WTC11 (cell line): ENCODE results near the gene ALDOC.

Experiments
- CTCF ChIP-seq: fragments of 200-600 bp; IDR thresholded peaks from 2 replicates; pipeline ENCODE4 v1.8.0; 2022; ENCODE audit warnings: antibody characterized with exemption
- FOXK1 ChIP-seq: sonication (generic); formaldehyde crosslinking; IDR thresholded peaks from 2 replicates; pipeline ENCODE4 v1.8.0; 2022; ENCODE audit warnings: mild to moderate bottlenecking, moderate library complexity, missing genetic modification reagents
- GTF2I ChIP-seq: fragments of 250-450 bp; sonication (Bioruptor Pico); conservative IDR thresholded peaks from 2 replicates; pipeline ENCODE4 v1.4.0; 2021; ENCODE audit warnings: mild to moderate bottlenecking
- NR3C1 ChIP-seq: sonication (generic); formaldehyde crosslinking; conservative IDR thresholded peaks from 2 replicates; pipeline ENCODE4 v1.8.1; 2023; ENCODE audit warnings: low read depth, mild to moderate bottlenecking, missing genetic modification reagents
- USF2 ChIP-seq: sonication (generic); formaldehyde crosslinking; IDR thresholded peaks from 2 replicates; pipeline ENCODE4 v1.8.1; 2023; ENCODE audit warnings: mild to moderate bottlenecking, missing genetic modification reagents, moderate library complexity
- TF ChIP-seq, protein P1 (sequence below): sonication (generic); formaldehyde crosslinking; IDR thresholded peaks from 2 replicates; pipeline ENCODE4 v1.8.1; 2023; ENCODE audit warnings: mild to moderate bottlenecking, missing genetic modification reagents, moderate library complexity
- TF ChIP-seq, protein P2 (sequence below): sonication (generic); formaldehyde crosslinking; IDR thresholded peaks from 2 replicates; pipeline ENCODE4 v1.8.1; 2023; ENCODE audit warnings: mild to moderate bottlenecking, missing genetic modification reagents
- TF ChIP-seq, protein P3 (sequence below): sonication (generic); formaldehyde crosslinking; IDR thresholded peaks from 2 replicates; pipeline ENCODE4 v1.8.1; 2022; ENCODE audit warnings: mild to moderate bottlenecking, moderate library complexity, missing genetic modification reagents
- TF ChIP-seq, protein P4 (sequence below): sonication (generic); formaldehyde crosslinking; IDR thresholded peaks from 2 replicates; pipeline ENCODE4 v1.8.0; 2022; ENCODE audit warnings: mild to moderate bottlenecking, missing genetic modification reagents

DNA sequence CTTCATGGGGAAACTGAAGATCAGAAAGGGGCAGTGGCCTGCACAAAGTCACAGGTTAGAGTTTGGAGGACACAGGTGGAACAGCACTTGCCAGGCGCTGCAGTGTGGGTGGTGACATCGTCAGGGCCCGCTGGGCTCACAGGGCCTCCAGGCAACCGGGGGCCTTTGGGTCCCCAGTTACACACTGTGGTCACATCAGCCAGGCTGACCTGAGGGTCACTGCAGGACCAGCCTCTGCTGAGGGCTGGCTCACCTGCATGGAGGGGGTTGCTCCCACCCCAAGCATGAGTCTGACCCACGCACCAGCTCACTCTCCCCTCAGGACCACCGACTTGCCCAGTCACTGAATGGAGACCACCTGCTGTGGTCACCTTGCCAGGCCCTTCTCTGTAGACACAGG, 53.5 kb downstream of the ALDOC start:
- TF ChIP-seq CTCF (no peak), USF2 (CRISPR knock-in tag) (no peak), GTF2I (CRISPR knock-in tag) (no peak), NR3C1 (CRISPR knock-in tag) (no peak), FOXK1 (CRISPR knock-in tag) (no peak)
- TF ChIP-seq, protein P1, sequence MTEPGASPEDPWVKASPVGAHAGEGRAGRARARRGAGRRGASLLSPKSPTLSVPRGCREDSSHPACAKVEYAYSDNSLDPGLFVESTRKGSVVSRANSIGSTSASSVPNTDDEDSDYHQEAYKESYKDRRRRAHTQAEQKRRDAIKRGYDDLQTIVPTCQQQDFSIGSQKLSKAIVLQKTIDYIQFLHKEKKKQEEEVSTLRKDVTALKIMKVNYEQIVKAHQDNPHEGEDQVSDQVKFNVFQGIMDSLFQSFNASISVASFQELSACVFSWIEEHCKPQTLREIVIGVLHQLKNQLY (CRISPR knock-in tag) = no peak
- TF ChIP-seq, protein P2, sequence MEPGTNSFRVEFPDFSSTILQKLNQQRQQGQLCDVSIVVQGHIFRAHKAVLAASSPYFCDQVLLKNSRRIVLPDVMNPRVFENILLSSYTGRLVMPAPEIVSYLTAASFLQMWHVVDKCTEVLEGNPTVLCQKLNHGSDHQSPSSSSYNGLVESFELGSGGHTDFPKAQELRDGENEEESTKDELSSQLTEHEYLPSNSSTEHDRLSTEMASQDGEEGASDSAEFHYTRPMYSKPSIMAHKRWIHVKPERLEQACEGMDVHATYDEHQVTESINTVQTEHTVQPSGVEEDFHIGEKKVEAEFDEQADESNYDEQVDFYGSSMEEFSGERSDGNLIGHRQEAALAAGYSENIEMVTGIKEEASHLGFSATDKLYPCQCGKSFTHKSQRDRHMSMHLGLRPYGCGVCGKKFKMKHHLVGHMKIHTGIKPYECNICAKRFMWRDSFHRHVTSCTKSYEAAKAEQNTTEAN (CRISPR knock-in tag) = no peak
- TF ChIP-seq, protein P3, sequence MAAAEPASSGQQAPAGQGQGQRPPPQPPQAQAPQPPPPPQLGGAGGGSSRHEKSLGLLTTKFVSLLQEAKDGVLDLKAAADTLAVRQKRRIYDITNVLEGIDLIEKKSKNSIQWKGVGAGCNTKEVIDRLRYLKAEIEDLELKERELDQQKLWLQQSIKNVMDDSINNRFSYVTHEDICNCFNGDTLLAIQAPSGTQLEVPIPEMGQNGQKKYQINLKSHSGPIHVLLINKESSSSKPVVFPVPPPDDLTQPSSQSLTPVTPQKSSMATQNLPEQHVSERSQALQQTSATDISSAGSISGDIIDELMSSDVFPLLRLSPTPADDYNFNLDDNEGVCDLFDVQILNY = no peak
- TF ChIP-seq, protein P4, sequence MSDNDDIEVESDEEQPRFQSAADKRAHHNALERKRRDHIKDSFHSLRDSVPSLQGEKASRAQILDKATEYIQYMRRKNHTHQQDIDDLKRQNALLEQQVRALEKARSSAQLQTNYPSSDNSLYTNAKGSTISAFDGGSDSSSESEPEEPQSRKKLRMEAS (CRISPR knock-in tag) = no peak
